SK-N-MC (cell line): ENCODE results near the gene CARMIL1.

Source experiments
- EZH2 ChIP-seq: fragments of 200-600 bp; sonication (generic); IDR thresholded peaks from one replicate; pipeline ENCODE4 v1.6.1; 2017; ENCODE audit warnings: antibody characterized with exemption
- POLR2AphosphoS5 ChIP-seq: IDR thresholded peaks from 2 replicates; pipeline ENCODE4 v1.6.1; 2012; ENCODE audit warnings: mild to moderate bottlenecking, low read depth, low read length, borderline replicate concordance

DNA sequence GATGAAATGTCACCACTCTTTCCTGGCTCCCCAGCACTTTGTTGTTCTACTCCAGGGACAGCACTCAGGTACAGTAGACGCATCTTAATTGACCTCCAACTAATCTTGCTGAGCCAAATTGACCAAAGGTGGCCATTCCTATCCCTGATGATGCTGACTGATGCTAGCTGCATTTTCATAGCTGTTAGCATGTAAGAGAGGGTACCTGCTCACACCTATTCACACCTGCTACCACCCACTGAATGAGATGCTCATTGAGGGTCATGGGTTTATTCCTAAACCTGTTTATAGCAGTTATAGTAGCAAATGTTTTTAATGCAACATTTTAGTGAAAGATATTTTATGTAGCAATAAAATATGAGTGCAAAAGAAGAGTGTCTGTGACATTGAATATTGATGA, 145.1 kb downstream of the CARMIL1 start:
- TF ChIP-seq EZH2 = no peak
- no peak for TF ChIP-seq POLR2AphosphoS5
